Inflammatory macrophage (primary cell): ENCODE results near the gene SSUH2.

ENCODE experiments used
- DNase-seq, 2 donors: peaks; one replicate each; pipeline ENCODE4 v3.0.0-alpha.2; 2020 to 2022

The SSUH2 gene

DNA sequence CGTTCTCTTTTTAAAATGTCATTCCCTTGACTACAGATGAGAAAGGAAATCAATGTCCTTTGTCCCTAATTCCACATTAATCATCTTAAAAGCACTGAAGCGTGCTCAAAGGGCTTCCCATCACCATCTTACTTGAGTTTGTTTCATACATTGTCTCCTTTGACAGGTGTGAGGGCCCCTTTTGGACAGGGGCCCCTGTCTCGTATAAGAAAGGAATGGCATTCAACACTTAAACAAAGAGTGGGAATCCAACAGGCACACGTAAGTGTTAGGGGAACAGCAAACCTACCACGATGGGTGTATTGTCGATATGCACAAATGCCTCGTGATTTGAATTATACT is 5.0 kb downstream of the SSUH2 start:
- DNase-seq = no peak

DNA sequence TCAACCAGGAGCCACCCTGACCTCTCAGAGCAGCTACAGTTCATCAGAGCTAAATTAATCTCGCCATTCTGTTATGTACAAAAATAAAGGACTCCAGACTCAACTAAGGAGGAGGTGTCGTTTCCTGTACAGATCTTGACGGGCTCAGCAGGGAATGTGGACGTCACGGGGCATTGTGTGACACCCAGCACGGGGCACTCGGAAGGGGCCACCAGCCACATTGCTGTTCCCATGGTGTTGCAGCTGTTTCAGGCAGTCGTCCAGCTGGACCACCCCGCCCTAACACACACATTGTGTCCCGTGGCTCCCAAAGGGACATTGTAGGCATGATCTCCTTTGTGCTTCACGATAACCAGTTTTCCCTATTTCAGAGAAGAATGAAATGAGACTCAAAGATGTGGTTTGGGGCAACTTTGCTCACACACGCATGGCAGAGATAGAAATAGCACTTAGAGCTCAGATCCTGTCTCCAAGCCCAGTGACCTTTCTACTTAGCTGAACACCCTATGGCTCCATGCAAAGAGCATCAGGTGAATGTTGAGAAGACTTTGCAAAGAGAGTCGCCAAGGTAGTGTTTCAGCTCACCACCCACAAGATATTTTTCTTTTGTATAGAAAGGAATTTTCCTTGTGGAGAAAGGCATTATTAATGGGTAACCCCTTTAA is 5.5 kb downstream of the SSUH2 start:
- no peak for DNase-seq

DNA sequence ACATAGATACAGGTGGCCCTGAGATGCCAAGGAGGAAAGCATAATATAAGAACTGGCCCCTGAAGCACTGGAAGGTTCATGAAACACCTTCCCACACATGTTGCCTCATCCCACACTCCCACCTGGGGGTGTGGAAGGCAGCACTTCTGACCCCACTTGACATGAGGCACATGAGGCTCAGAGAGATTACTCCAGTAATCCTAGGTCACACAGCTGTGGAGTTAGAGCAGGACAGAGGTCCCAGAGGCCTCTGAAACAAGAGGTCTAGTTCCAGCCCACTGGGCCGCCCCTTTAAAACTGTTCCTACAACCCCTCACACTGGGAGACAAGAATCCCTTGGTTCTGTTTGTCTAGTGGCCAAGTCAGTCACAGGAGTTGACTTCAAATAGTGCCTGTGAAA is 7.2 kb downstream of the SSUH2 start:
- DNase-seq = no peak

DNA sequence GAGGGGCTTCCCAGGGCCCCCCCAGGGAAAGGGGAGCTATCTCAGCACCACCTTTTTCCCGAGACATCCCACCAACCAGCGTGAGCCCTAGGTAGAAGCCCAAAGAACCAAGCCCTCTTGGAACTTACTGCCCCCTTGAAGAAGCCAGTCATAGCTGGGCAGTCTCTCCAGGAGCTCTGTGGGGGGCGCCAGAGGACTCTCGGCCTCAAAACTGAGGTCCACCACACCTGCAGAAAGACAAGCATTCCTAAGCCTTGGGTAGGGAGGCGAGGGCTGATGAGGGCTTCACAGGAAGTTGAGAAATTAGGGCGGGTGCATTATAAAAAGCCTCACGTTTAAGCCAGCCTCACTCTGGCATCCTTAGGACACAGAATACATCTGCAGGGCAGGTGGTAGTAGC is 9.0 kb downstream of the SSUH2 start:
- no peak for DNase-seq

DNA sequence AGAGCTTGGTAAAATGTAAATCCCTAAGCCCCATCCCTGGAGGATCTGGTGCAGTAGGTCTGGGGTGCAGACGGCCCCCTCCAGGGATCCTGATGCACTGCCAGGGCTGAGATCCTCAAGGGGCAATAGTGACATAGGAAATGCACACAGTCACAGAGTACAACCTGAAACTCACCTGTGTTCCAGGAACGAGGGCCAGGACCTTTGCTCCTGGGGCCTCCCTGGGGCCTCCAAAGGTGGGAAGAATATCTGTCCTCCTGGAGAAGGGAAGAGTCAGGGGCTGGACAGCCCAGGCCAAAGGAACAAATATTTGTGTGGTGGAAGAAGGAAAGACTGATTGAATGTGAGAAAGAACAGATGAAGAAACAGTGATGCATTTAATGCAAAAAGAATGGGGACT is 9.5 kb downstream of the SSUH2 start:
- no peak for DNase-seq

DNA sequence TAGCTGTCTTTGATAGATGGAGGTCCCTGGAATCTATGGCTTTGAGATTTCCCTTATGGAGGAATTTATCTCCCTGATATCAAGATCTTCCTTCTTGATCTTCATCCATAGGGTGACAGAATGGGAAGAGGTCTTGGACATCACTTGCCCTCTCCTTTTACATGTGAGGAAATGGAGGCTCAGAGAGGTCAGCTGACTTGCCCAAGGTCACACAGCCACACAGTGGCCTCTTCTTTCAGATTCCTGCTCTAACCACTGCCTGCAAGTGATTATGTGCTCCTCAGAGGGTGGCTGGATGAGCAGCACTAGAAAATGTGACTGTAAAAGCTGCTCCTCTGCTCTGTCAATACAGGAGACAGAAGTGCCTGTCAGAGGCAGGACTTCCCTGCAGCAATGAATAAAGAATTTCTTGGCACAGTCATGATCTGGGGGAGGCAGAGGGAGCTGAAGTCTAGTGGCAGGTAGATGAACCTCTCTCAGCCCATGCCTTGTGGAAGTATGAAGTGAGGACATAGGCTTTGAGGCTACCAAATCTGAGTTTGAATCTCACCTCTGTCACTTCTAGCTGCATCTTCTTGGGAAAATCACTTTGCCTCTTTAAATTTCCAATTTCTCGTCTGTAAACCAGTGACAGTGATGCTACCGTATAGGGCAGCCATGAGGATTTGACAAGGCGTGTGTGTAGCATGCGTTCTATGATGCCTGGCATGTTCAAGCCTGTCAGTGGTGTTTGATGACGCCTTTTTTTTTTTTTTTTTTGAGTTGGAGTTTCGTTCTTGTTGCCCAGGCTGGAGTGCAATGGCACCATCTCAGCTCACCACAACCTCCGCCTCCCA is 12.0 kb downstream of the SSUH2 start:
- peak in 1 of 2 donors; percentile 14 for DNase-seq

GRCh38 chr3:8631661-8632060 is 12.9 kb downstream of the SSUH2 start:
- no peak for DNase-seq

DNA sequence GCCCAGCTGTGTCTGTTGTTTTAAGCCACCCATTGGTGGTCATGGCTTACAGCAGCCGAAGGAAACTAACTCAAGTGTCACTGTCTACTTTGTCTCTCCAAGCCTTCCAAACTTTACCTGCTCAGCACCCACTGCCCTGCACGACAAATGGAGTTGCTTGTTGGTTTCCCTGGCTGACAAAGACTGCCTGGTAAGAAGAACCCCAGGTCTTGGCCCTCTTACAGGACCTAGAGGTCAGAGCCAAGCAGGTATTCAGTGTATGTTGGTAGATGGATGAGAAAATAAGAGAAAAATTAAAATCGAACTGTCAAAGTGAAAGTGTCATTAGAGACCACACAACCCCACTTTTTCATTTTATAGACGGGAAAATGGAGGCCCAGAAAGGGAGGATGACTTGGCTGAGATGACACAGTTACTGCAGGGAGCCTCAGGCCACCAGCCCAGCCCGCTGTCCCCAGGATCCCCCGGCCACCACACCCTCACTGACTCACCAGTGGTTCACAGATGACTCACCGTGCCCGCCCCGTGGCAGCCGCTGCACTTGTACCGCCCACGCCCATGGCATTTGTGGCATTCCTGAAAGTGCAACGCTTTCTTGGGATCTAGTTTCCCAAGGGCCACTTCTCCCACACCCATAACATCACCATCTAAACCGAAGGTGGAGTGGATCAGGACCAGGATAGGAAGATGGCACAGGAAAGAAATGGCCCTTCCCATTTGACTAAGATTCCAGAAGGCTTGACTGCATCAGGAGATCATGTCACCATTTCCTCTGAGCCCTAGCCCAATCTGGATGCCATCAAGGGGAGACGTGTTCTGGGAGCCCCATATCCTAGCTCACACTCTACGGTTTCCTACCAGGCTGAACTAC is 15.2 kb downstream of the SSUH2 start:
- peak; percentile 74 to 87 for DNase-seq

GRCh38 chr3:8627949-8628348 is 16.6 kb downstream of the SSUH2 start:
- no peak for DNase-seq

DNA sequence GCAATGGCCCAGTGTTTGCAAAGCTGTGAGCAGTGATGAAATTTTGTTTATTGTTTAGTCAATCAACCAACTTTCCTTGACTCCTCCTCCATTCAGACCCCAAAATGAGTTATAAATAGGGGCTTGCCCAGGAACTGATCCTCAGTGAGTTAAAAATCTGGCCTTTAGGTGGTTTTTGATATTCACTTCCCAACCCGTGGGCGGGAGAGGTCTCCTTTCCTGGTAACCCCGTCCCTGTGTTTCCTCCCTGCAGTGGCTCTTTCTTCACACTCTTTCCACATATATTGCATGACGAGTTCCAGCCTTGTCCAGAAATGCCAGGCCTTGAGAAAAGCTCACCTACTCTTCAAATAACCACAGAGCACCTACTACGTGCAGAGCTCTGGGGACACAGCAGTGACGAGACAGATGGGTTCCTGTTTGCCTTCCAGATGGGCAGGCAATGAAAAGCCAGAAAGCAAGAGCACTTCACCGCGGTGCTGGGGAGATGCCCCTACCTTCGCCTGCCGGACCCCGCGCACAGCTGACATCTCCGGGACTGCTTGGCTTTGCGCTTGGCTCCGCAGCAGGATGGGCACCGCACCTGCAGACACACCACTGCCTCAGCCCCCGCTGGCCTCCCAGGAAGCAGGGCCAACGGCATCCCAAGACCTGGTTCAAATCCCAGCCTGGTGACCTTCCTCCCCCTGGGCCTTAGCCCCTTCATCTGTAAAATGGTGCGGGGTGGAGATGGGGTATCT is 17.2 kb downstream of the SSUH2 start:
- DNase-seq = peak; percentile 25 to 30

DNA sequence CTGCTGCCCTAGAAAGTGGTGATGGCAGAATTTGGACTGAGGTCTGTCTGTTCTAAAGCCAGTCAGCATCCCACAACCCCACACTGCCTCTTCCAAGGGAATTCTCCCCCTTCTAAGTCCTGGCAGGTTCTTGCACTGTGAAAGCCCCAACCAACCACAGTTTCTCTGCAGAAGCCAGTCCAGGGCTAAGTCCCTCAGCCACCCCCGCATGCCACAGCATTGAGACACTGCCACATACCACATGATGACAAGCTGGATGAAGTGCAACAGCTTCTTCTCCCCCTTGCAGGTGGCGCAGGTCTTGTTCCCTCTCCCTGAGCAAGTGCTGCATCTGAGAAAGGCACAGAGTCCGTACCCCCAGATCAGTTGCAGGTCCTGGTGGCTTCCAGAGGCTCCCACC is 18.6 kb downstream of the SSUH2 start:
- DNase-seq = no peak

DNA sequence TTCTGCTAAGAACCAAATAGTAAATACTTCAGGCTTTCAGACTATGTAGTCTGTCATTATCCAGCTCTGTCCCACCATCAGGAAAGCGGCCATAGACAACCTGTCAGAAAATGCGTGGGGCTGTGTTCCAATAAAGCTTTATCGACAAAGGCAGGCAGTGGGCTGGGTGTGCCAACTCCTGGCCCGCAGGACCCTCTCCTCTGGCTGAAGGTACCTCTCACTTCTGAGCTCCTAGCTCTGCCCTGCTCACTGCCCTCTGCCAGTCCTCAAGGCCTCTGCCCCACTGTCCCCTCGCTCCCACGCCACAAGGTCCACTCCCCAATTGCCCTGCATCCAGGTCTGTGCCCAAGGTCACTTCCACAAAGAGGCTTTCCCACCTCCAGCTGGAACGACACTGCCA is 20.0 kb downstream of the SSUH2 start:
- DNase-seq = no peak

GRCh38 chr3:8623741-8624140 is 20.9 kb downstream of the SSUH2 start:
- no peak for DNase-seq

DNA sequence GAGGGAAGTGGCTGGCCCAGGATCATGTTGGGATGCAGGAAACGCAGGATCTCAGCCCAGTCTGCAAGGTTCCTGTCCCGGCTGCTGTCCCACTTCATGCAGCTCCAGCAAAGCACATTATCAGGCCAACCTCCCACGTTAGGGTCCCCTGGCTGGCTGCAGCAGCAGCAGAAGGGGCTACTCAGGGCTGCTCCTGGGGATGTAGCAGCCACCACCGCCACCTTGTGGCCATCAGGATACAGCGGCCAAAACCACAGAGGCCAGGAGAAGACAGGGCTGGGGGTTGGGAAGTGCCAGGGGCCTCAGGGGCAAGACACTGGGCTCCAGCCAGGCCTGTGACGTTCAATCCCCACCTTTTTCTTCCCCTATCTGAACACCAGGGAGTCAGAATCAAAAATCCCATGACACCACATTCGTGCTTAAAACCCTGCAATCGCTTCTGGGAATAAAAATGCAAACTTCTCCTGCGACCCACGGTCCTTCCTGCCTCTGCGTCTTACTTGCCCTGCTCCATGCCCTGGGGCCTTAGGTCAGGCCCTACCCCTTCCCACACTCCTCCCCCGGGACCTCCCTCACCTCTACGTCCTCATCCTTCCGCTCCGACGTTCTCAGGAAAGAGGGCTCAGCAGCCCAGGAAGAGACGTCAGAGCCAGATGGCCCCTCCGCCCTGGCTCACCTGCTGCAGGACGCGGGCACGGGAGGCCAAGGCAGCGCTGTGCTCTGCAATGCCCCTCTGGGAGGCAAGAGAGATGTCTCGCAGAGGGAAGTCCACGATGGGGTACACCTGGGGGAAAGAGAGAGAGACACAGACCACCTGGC is 21.5 kb downstream of the SSUH2 start:
- peak; percentile 16 to 56 for DNase-seq

DNA sequence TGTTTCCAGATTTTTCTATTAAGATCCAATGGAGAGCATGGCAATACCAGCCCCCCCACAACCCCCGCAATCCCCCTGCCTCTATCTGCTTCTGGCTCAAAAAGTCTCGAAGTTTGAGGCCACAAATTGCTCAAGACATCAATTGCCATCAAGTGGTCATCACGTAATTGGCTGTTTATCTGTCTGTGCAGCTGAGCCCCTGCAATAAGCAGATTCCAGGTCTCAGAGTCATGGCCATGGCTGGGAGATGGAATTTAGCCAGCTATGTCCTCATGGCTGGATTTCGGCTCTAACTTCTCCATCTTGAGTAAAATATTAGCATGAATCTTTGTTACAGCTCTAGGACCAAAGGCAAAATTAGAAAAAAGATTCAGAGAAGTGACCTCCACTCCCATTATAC is 22.7 kb downstream of the SSUH2 start:
- no peak for DNase-seq

DNA sequence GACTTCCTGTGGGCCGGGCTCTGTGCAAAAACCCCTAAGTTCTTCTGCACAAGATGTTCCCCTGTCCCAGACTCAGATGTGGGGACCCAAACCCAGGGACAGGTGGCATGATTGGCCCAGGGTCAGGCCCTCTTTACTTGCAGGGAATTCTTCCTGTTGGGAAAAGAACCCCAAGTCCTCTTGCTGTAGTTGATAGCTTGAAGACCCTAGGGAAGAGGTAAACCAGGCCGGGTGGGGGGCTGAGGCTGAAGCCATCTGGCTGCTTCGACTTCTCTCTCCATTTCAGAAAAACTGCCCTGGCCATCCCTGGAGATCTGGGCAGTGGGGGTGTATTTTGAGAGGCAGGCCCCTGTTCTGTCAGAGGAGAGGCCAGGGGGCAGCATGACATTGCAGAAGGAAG is 23.5 kb downstream of the SSUH2 start:
- no peak for DNase-seq

DNA sequence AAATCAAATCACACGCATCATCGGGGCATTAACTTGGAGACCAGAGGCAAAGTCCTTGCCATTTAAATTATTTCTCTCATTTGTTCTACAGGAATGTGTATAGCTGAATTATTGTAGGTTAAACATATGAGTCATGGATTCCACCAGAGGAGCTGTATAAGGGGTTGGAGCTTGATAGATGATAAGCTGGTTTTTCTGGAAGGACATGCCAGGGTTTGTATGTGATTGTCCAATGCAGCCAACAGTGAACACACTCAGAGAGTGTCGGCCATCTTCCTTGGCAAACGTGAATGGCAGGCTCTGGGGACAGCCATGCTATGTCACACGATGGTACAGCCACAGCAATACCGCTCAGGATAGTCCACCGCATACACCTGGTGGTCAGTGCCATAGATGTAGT is 25.1 kb downstream of the SSUH2 start:
- no peak for DNase-seq

DNA sequence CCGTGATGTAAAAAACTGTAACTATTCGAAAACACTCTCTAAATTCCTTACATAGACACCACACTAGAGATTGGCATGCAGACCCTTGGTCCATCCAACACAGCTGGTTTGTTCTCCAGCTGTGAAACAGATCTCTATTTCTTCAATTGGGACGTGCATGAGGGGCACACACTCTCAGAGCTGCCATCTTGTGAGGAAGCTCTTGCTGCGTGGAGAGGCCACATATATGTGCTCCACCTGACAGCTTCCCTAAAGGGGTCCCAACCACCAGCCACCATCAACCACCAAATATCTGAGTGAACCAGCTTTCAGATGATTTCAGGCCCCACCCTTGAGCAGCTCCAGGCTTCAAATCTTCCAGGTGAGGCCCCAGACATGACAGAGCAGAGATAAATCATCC is 25.6 kb downstream of the SSUH2 start:
- no peak for DNase-seq

- no peak for DNase-seq
These were observed 26.7 kb downstream of the SSUH2 start for GRCh38 chr3:8617921-8618320.

DNA sequence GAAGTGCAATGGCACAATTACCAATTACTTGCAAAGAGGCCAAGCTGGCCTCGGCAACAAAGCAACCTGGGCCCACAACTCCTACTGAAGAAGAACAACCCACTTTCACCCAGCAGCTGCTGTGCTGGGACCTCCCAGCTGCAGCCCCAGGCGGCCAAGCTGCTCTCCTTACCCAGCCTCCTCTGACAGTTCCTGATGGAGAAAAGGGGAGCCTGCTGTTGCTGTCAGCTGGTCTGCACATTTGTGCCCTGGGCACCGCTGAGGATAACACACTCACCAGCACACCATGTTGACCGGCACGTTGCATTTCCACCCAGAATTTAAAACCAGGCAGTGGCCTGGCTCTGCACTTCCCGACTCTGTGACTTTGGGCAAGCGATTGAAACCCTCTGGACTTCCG is 33.6 kb downstream of the SSUH2 start:
- DNase-seq = no peak

GRCh38 chr3:8608791-8609467 is 35.7 kb downstream of the SSUH2 start:
- DNase-seq = no peak
